H9 (cell line): ENCODE data around the gene KRTAP10-5. TPM values are rescaled to one million over a fixed set of nuclear protein-coding genes. Genes with fewer than 3 reads are reported as not detected.

Source experiments
- DNase-seq: peaks from one replicate; pipeline ENCODE4 v3.0.0-alpha.2; 2017
- H2AFZ ChIP-seq: one replicate; pipeline ENCODE4 v1.6.1; 2013; ENCODE audit warnings: mild to moderate bottlenecking, low read length, control low read depth, moderate library complexity
- H2AK5ac ChIP-seq: 2 replicates; pipeline ENCODE4 v1.6.1; 2013; ENCODE audit warnings: low read length, control low read depth, mixed read lengths; ENCODE audit not compliant: insufficient read length
- H2BK120ac ChIP-seq: one replicate; pipeline ENCODE4 v1.6.1; 2013; ENCODE audit warnings: low read depth, mild to moderate bottlenecking, low read length, control low read depth, inconsistent platforms; ENCODE audit not compliant: poor library complexity, severe bottlenecking
- H2BK12ac ChIP-seq: 2 replicates; pipeline ENCODE4 v1.6.1; 2013; ENCODE audit warnings: low read length, control low read depth, mixed read lengths, low read depth; ENCODE audit not compliant: insufficient read length
- H2BK15ac ChIP-seq: 2 replicates; pipeline ENCODE4 v1.6.1; 2013; ENCODE audit warnings: low read depth, low read length, control low read depth
- H2BK20ac ChIP-seq: one replicate; pipeline ENCODE4 v1.6.1; 2013; ENCODE audit warnings: low read depth, mild to moderate bottlenecking, low read length, control low read depth, inconsistent platforms; ENCODE audit not compliant: poor library complexity, severe bottlenecking
- H2BK5ac ChIP-seq: 2 replicates; pipeline ENCODE4 v1.6.1; 2013; ENCODE audit warnings: low read length, control low read depth, mixed read lengths; ENCODE audit not compliant: insufficient read length
- H3K14ac ChIP-seq: 2 replicates; pipeline ENCODE4 v1.6.1; 2013; ENCODE audit warnings: low read length, control low read depth; ENCODE audit not compliant: insufficient read depth
- H3K18ac ChIP-seq: 2 replicates; pipeline ENCODE4 v1.6.1; 2013; ENCODE audit warnings: low read depth, mild to moderate bottlenecking, mixed read lengths, low read length, control low read depth; ENCODE audit not compliant: insufficient read length
- H3K23ac ChIP-seq: 2 replicates; pipeline ENCODE4 v1.6.1; 2013; ENCODE audit warnings: low read length, control low read depth, mixed read lengths, low read depth; ENCODE audit not compliant: insufficient read length
- H3K23me2 ChIP-seq: 2 replicates; pipeline ENCODE4 v1.6.1; 2013; ENCODE audit warnings: low read depth, mild to moderate bottlenecking, mixed read lengths, low read length, control low read depth; ENCODE audit not compliant: insufficient read length, poor library complexity, severe bottlenecking
- H3K27ac ChIP-seq: 2 replicates; pipeline ENCODE4 v1.5.1; 2013; ENCODE audit warnings: low read length, control low read depth, mixed read lengths, low read depth; ENCODE audit not compliant: insufficient read length
- H3K27me3 ChIP-seq: 2 replicates; pipeline ENCODE4 v1.6.1; 2013; ENCODE audit warnings: low read length, control low read depth, inconsistent platforms; ENCODE audit not compliant: insufficient read depth
- H3K4ac ChIP-seq: 2 replicates; pipeline ENCODE4 v1.6.1; 2013; ENCODE audit warnings: low read depth, mild to moderate bottlenecking, control low read depth, inconsistent platforms, low read length, moderate library complexity
- H3K4me1 ChIP-seq: 2 replicates; pipeline ENCODE4 v1.6.1; 2013; ENCODE audit warnings: low read length, control low read depth, inconsistent platforms; ENCODE audit not compliant: insufficient read depth
- H3K4me2 ChIP-seq: 2 replicates; pipeline ENCODE4 v1.6.1; 2013; ENCODE audit warnings: low read length, control low read depth, mixed read lengths; ENCODE audit not compliant: insufficient read length, insufficient read depth
- H3K56ac ChIP-seq: 2 replicates; pipeline ENCODE4 v1.6.1; 2013; ENCODE audit warnings: low read depth, mild to moderate bottlenecking, mixed read lengths, low read length, control low read depth; ENCODE audit not compliant: insufficient read length
- H3K79me1 ChIP-seq: 2 replicates; pipeline ENCODE4 v1.6.1; 2013; ENCODE audit warnings: low read depth, mild to moderate bottlenecking, moderate library complexity, low read length, control low read depth, inconsistent platforms; ENCODE audit not compliant: insufficient read depth, poor library complexity, severe bottlenecking
- H3K79me2 ChIP-seq: 2 replicates; pipeline ENCODE4 v1.6.1; 2013; ENCODE audit warnings: low read length, control low read depth, inconsistent platforms; ENCODE audit not compliant: insufficient read depth
- H3K9ac ChIP-seq: 2 replicates; pipeline ENCODE4 v1.6.1; 2013; ENCODE audit warnings: low read length, control low read depth, mixed read lengths; ENCODE audit not compliant: insufficient read length; ENCODE audit errors: extremely low read depth
- H3K9me3 ChIP-seq: one replicate; pipeline ENCODE4 v1.6.1; 2013; ENCODE audit warnings: low read depth, low read length, inconsistent platforms; ENCODE audit not compliant: control insufficient read depth
- H3T11ph ChIP-seq: one replicate; pipeline ENCODE4 v1.6.1; 2013; ENCODE audit warnings: mild to moderate bottlenecking, low read length, control low read depth, inconsistent platforms
- H4K20me1 ChIP-seq: one replicate; pipeline ENCODE4 v1.6.1; 2013; ENCODE audit not compliant: control insufficient read depth, insufficient read length, insufficient read depth
- H4K5ac ChIP-seq: 2 replicates; pipeline ENCODE4 v1.6.1; 2013; ENCODE audit warnings: low read depth, mild to moderate bottlenecking, mixed read lengths, low read length, control low read depth; ENCODE audit not compliant: insufficient read length
- H4K8ac ChIP-seq: replicated peaks from 2 replicates; pipeline ENCODE4 v1.6.1; 2013; ENCODE audit warnings: low read length, control low read depth, mixed read lengths, low read depth; ENCODE audit not compliant: insufficient read length
- H4K91ac ChIP-seq: 2 replicates; pipeline ENCODE4 v1.6.1; 2013; ENCODE audit warnings: low read depth, mild to moderate bottlenecking, moderate library complexity, mixed read lengths, low read length, control low read depth; ENCODE audit not compliant: insufficient read length
- H3K27ac Mint-ChIP-seq, 3 experiments: 2 replicates in 2 of 3; 3 replicates in 1 of 3; pipeline ENCODE4 v1.8.0; 2020 to 2021; ENCODE audit warnings: mixed read lengths in 3 of 3, mild to moderate bottlenecking in 1 of 3, moderate library complexity in 1 of 3
- H3K27me3 Mint-ChIP-seq: 2 replicates; pipeline ENCODE4 v1.8.0; 2021; ENCODE audit warnings: low read depth, mild to moderate bottlenecking, moderate library complexity, mixed read lengths
- H3K36me3 Mint-ChIP-seq, 3 experiments: 2 replicates in 2 of 3; 3 replicates in 1 of 3; pipeline ENCODE4 v1.8.0; 2020 to 2021; ENCODE audit warnings: low read depth in 3 of 3, mixed read lengths in 3 of 3; ENCODE audit not compliant: insufficient read depth in 1 of 3
- H3K4me1 Mint-ChIP-seq, 2 experiments: 2 replicates each; pipeline ENCODE4 v1.8.0; 2020; ENCODE audit warnings: mixed read lengths in 2 of 2
- H3K4me3 Mint-ChIP-seq, 2 experiments: 2 replicates in 1 of 2; 3 replicates in 1 of 2; pipeline ENCODE4 v1.8.0; 2020 to 2021; ENCODE audit warnings: mild to moderate bottlenecking in 2 of 2, mixed read lengths in 2 of 2, moderate library complexity in 1 of 2
- H3K9me3 Mint-ChIP-seq, 2 experiments: 2 replicates in 1 of 2; 3 replicates in 1 of 2; pipeline ENCODE4 v1.8.0; 2020; ENCODE audit warnings: mild to moderate bottlenecking in 2 of 2, mixed read lengths in 2 of 2, moderate library complexity in 1 of 2
- CTCF ChIP-seq: fragments of 200-600 bp; sonication (generic); conservative IDR thresholded peaks from 3 replicates; pipeline ENCODE4 v1.8.0; 2021; ENCODE audit warnings: antibody characterized with exemption, mild to moderate bottlenecking
- whole genome bisulfite sequencing: extraction: QIAGEN DNeasy Blood & Tissue Kit; methylation state at CpG from one replicate; pipeline ENCODE4 v1.1.7; 2013; ENCODE audit warnings: missing lambda C conversion rate, low lambda C conversion rate, mixed read lengths; ENCODE audit not compliant: insufficient read length; ENCODE audit errors: extremely low coverage; 5-methylcytosine and 5-hydroxymethylcytosine counted together
- total RNA-seq: library from RNA; stranded (reverse); gene quantifications from 2 replicates; pipeline ENCODE4 v1.2.1, GENCODE V29; 2021

The KRTAP10-5 gene
- total RNA-seq, 1 experiment from 2014 or later = not detected

GRCh38 chr21:44566403-44566802 is 14.0 kb downstream of the KRTAP10-5 start:
- Histone ChIP-seq H3K4me1 (no peaks in the 10 kb centered on the region), H2BK15ac (no peak overlapping the region), H3K27me3 (no peaks in the 10 kb centered on the region), H3K4me2 (no peak overlapping the region), H3K18ac (no peak overlapping the region), H3K56ac (no peak overlapping the region), H2BK20ac (no peak overlapping the region), H3K14ac (no peak overlapping the region), H2AFZ (no peak overlapping the region), H3K79me1 (no peaks in the 10 kb centered on the region), H3K9me3 (no peaks in the 10 kb centered on the region), H3K23ac (no peak overlapping the region), H3T11ph (no peak overlapping the region), H4K5ac (no peak overlapping the region), H4K91ac (no peak overlapping the region), H3K9ac (no peak overlapping the region), H2BK5ac (no peak overlapping the region), H2BK12ac (no peak overlapping the region), H3K27ac (no peak overlapping the region), H4K8ac (no peak overlapping the region), H2AK5ac (no peak overlapping the region), H3K4ac (no peak overlapping the region), H4K20me1 (no peaks in the 10 kb centered on the region), H2BK120ac (no peak overlapping the region), H3K23me2 (no peaks in the 10 kb centered on the region), H3K79me2 (no peaks in the 10 kb centered on the region)
- H3K27me3 Mint-ChIP-seq = peaks cover 11% of the 10 kb centered on the region
- no peak overlapping the region for H3K27ac Mint-ChIP-seq
- TF ChIP-seq CTCF = no peak
- peaks cover 0 to 10% (median 0%) of the 10 kb centered on the region in 3 experiments; a peak in 4 of 7 replicates for H3K36me3 Mint-ChIP-seq
- no peak for DNase-seq
- no CpG with 5 or more reads among the region's 1 CpG for WGBS
- H3K9me3 Mint-ChIP-seq = peaks cover 11 to 12% of the 10 kb centered on the region in 2 experiments
- no peaks in the 10 kb centered on the region for H3K4me1 Mint-ChIP-seq
- H3K4me3 Mint-ChIP-seq = no peak overlapping the region
